Transverse colon (tissue), 4 donors: ENCODE results near the gene MICU2. TPM values are rescaled to one million over a fixed set of nuclear protein-coding genes. Genes with fewer than 3 reads are reported as not detected.

Experiments used
- DNase-seq: peaks from one replicate; pipeline ENCODE4 v3.0.0-alpha.2; 2019
- H3K27ac ChIP-seq, 4 donors: fragments of 200-600 bp; sonication (generic); 2 replicates each; pipeline ENCODE4 v1.5.1; 2016 to 2018; ENCODE audit warnings: inconsistent platforms in 4 of 4
- H3K27me3 ChIP-seq: fragments of 200-600 bp; sonication (generic); 2 replicates; pipeline ENCODE4 v1.5.1; 2017; ENCODE audit warnings: inconsistent platforms
- H3K36me3 ChIP-seq, 4 donors: fragments of 200-600 bp; sonication (generic); 2 replicates each; pipeline ENCODE4 v1.5.1; 2017 to 2019; ENCODE audit warnings: inconsistent platforms in 4 of 4
- H3K4me1 ChIP-seq, 4 donors: fragments of 200-600 bp; sonication (generic); 2 replicates each; pipeline ENCODE4 v1.5.1; 2017 to 2020; ENCODE audit warnings: inconsistent platforms in 4 of 4
- H3K4me3 ChIP-seq, 4 donors: fragments of 200-600 bp; sonication (generic); 1 replicate in 1 of 4; 2 replicates in 3 of 4; pipeline versions ENCODE4 v1.5.1 to v1.6.1; 2017 to 2019; ENCODE audit warnings: inconsistent platforms in 4 of 4
- H3K9me3 ChIP-seq, 2 donors: fragments of 200-600 bp; sonication (generic); 2 replicates each; pipeline ENCODE4 v1.5.1; 2017 to 2019; ENCODE audit warnings: inconsistent platforms in 2 of 2
- EP300 ChIP-seq: sonication (generic); formaldehyde crosslinking; IDR thresholded peaks from one replicate; pipeline ENCODE4 v1.6.1; 2017; ENCODE audit warnings: antibody characterized with exemption, low read depth
- POLR2A ChIP-seq: fragments of 450-650 bp; IDR thresholded peaks from one replicate; pipeline ENCODE4 v1.6.1; 2016; ENCODE audit warnings: antibody characterized with exemption, mild to moderate bottlenecking, moderate library complexity
- POLR2AphosphoS5 ChIP-seq, 3 donors: sonication (generic); formaldehyde crosslinking; IDR thresholded peaks; one replicate each; pipeline ENCODE4 v1.6.1; 2016; ENCODE audit warnings: antibody characterized with exemption in 3 of 3
- WGBS, 2 donors: methylation state at CpG; one replicate each; pipeline ENCODE4 v1.1.5; 2018; ENCODE audit warnings: low coverage in 1 of 2; 5-methylcytosine and 5-hydroxymethylcytosine counted together
- in situ Hi-C, 4 donors: fragments of 200-750 bp; cut with MboI; loops; one replicate each; pipeline versions ENCODE4 v1.15.0 to v1.15.1; 2017; ENCODE audit warnings: low sequenced_read_pairs in 3 of 4, low pct_ligation_motif_present in 1 of 4, low pct_unique_long_range_greater_than_20kb in 1 of 4
- intact Hi-C: fragments of 100-400 bp; cut with DNase I; formaldehyde crosslinking; loops from one replicate; pipeline ENCODE4 v1.15.1; 2023; ENCODE audit warnings: low total_unique reads
- total RNA-seq, 4 donors: library from RNA; depleted of rRNA; stranded (reverse); fragments of >200 nt; gene quantifications; one replicate each; pipeline ENCODE4 v1.1.0, GENCODE V29; 2016
- TF ChIP-seq, protein P1 (sequence below), 5 experiments: fragments of 200-600 bp in 3 of 5; fragments of 450-650 bp in 2 of 5; sonication (generic) in 3 of 5; IDR thresholded peaks; 1 replicate in 2 of 5; 2 replicates in 3 of 5; pipeline ENCODE4 v1.5.1; 2016 to 2017; ENCODE audit warnings: antibody characterized with exemption in 5 of 5, inconsistent platforms in 3 of 5, mild to moderate bottlenecking in 2 of 5, moderate library complexity in 1 of 5

MICU2 gene
- total RNA-seq, 4 donors from 2014 or later = 48.8 to 101 (median 90.0) TPM

DNA sequence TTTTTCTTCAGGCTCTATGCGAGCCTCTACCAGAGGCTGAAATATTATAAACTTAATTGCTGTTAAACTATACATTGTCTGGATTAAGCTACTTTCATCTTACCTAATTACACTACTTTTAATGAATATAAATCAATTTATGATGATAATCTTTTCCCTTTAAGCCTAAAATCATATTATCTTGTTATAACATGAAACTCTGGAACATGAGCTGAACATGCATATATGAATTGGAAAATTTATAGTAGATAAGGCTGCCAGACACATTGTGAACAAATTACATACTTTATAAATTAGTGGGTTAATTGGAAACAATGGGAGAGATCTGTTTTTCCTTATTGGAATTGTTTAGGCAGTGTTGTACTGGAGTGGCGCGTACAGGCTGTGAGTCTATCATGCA is 99.6 kb downstream of the MICU2 start:
- H3K4me3 ChIP-seq = no peak overlapping the region
- TF ChIP-seq POLR2A (no peak), EP300 (no peak), POLR2AphosphoS5 (IDR thresholded peaks at IDR 0.05) (no peak)
- TF ChIP-seq, protein P1, sequence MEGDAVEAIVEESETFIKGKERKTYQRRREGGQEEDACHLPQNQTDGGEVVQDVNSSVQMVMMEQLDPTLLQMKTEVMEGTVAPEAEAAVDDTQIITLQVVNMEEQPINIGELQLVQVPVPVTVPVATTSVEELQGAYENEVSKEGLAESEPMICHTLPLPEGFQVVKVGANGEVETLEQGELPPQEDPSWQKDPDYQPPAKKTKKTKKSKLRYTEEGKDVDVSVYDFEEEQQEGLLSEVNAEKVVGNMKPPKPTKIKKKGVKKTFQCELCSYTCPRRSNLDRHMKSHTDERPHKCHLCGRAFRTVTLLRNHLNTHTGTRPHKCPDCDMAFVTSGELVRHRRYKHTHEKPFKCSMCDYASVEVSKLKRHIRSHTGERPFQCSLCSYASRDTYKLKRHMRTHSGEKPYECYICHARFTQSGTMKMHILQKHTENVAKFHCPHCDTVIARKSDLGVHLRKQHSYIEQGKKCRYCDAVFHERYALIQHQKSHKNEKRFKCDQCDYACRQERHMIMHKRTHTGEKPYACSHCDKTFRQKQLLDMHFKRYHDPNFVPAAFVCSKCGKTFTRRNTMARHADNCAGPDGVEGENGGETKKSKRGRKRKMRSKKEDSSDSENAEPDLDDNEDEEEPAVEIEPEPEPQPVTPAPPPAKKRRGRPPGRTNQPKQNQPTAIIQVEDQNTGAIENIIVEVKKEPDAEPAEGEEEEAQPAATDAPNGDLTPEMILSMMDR (IDR thresholded peaks at IDR 0.05) = no peak
- in situ Hi-C loops (no loop called here), intact Hi-C loops (no loop called here)
- no peak overlapping the region for H3K27ac ChIP-seq
- no peak for DNase-seq
- H3K9me3 ChIP-seq = no peaks in the 10 kb centered on the region
- 98 to 100% methylated on average over 1 to 3 of the region's 3 CpGs for WGBS, 2 donors
- no peaks in the 10 kb centered on the region for H3K27me3 ChIP-seq
- H3K36me3 ChIP-seq = peaks cover 0 to 15% (median 2%) of the 10 kb centered on the region in 4 donors
- no peaks in the 10 kb centered on the region for H3K4me1 ChIP-seq

DNA sequence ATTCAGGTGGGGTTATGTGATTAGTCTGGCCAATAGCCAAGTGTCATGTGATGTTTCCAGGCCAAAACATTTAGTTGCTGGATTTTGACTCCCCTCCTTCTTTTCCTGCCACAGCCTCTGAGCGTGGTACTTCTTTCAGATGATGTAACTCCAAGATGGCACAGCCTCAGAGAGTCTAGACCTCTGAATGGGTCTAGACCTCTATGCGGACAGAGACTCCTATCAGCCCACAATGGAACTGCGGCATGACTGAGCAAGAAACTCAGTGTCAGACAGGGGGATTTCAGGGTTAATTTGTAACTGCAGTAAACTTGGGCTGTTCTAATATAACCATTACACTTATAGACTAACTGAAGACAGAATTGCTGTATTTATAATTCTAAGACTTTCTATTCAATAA is 102.3 kb downstream of the MICU2 start:
- intact Hi-C loops = no loop called here
- DNase-seq = no peak
- Histone ChIP-seq H3K27ac (no peak overlapping the region), H3K27me3 (no peaks in the 10 kb centered on the region), H3K4me3 (no peak overlapping the region), H3K4me1 (no peaks in the 10 kb centered on the region), H3K36me3 (peaks cover 0 to 4% (median 2%) of the 10 kb centered on the region in 4 donors), H3K9me3 (no peaks in the 10 kb centered on the region)
- no peak for TF ChIP-seq EP300
- no peak for TF ChIP-seq POLR2AphosphoS5 (IDR thresholded peaks at IDR 0.05)
- TF ChIP-seq POLR2A = no peak
- WGBS, 2 donors = 95% methylated on average over 3 of the region's 3 CpGs; no CpG with 5 or more reads in 1 of the 2 donors
- in situ Hi-C loops = no loop called here

- peaks cover 14 to 18% of the 10 kb centered on the region in 2 donors for H3K9me3 ChIP-seq
- intact Hi-C loops (no loop called here), in situ Hi-C loops (loop anchor here (10.0 to 25.0 kb wide), 4 partner anchors 199 to 549 kb away; no protein-coding TSS in a partner anchor)
- H3K27ac ChIP-seq = no peak overlapping the region
- no peaks in the 10 kb centered on the region for H3K27me3 ChIP-seq
- no peaks in the 10 kb centered on the region for H3K4me1 ChIP-seq
- no peak overlapping the region for H3K4me3 ChIP-seq
- H3K36me3 ChIP-seq = peaks cover 0 to 15% (median 0%) of the 10 kb centered on the region in 4 donors
- WGBS, 2 donors = 93 to 100% methylated on average over 3 to 4 of the region's 4 CpGs
- no peak for DNase-seq
- TF ChIP-seq POLR2AphosphoS5 (IDR thresholded peaks at IDR 0.05) = no peak
These were observed 117.6 kb downstream of the MICU2 start for GRCh38 chr13:21486322-21486721.

DNA sequence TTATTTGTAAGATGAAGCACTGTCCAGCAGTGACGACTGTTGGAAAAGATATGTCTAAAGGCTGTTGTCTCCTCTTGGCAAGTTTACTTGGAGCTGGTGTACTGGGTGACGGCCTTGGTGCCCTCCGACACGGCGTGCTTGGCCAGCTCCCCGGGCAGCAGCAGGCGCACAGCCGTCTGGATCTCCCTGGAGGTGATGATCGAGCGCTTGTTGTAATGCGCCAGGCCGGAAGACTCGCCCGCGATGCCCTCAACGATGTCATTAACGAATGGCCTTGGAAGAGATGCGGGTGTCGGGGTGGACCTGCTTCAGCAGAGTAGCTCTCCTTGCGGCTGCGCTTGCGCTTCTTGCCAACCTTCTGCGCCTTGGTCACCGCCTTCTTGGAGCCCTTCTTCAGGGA is 120.2 kb downstream of the MICU2 start:
- TF ChIP-seq POLR2A (no peak), EP300 (no peak), POLR2AphosphoS5 (IDR thresholded peaks at IDR 0.05) (no peak)
- TF ChIP-seq, protein P1 (IDR thresholded peaks at IDR 0.05) = no peak
- Histone ChIP-seq H3K4me1 (peaks cover 0 to 5% (median 4%) of the 10 kb centered on the region in 4 donors), H3K36me3 (no peaks in the 10 kb centered on the region), H3K9me3 (peaks cover 14 to 18% of the 10 kb centered on the region in 2 donors), H3K27ac (no peak overlapping the region), H3K4me3 (no peak overlapping the region), H3K27me3 (peaks cover 5% of the 10 kb centered on the region)
- intact Hi-C loops (no loop called here), in situ Hi-C loops (loop anchor here (10.0 to 25.0 kb wide), 4 partner anchors 196 to 546 kb away; no protein-coding TSS in a partner anchor)
- 56 to 92% methylated on average over 1 to 24 of the region's 24 CpGs for WGBS, 2 donors
- no peak for DNase-seq

GRCh38 chr13:21481359-21481758 is 122.6 kb downstream of the MICU2 start:
- TF ChIP-seq POLR2AphosphoS5 (IDR thresholded peaks at IDR 0.05) (no peak), EP300 (no peak), POLR2A (no peak)
- TF ChIP-seq, protein P1 (IDR thresholded peaks at IDR 0.05) = no peak
- no peak overlapping the region for H3K4me3 ChIP-seq
- WGBS, 2 donors = 19 to 51% methylated on average over 3 to 6 of the region's 6 CpGs
- in situ Hi-C loops (loop anchor here (10.0 to 25.0 kb wide), 4 partner anchors 194 to 544 kb away; no protein-coding TSS in a partner anchor), intact Hi-C loops (no loop called here)
- H3K27me3 ChIP-seq = peaks cover 5% of the 10 kb centered on the region
- no peaks in the 10 kb centered on the region for H3K9me3 ChIP-seq
- peaks cover 0 to 17% (median 4%) of the 10 kb centered on the region in 4 donors for H3K4me1 ChIP-seq
- no peaks in the 10 kb centered on the region for H3K36me3 ChIP-seq
- no peak overlapping the region for H3K27ac ChIP-seq
- DNase-seq = no peak
